Neural progenitor cell (in vitro differentiated cells): ENCODE measurements around the gene SPTLC3. TPM values are rescaled to one million over a fixed set of nuclear protein-coding genes. Genes with fewer than 3 reads are reported as not detected.
A peak's percentile ranks its signal among the peaks of the same experiment; 100 is the strongest.

Experiments
- DNase-seq: peaks from one replicate; pipeline ENCODE4 v3.0.0-alpha.2; 2016; ENCODE audit warnings: low spot score
- H2AFZ ChIP-seq: fragments of 200-600 bp; sonication (generic); replicated peaks from 2 replicates; pipeline ENCODE4 v1.6.1; 2016; ENCODE audit warnings: antibody characterized with exemption
- H3F3A ChIP-seq: fragments of 200-600 bp; sonication (generic); 2 replicates; pipeline ENCODE4 v1.6.1; 2016; ENCODE audit warnings: antibody characterized with exemption, low read depth
- H3K27ac ChIP-seq: fragments of 200-600 bp; sonication (generic); 2 replicates; pipeline ENCODE4 v1.5.1; 2016; ENCODE audit warnings: mild to moderate bottlenecking
- H3K27me3 ChIP-seq: fragments of 200-600 bp; sonication (generic); 2 replicates; pipeline ENCODE4 v1.6.1; 2016; ENCODE audit warnings: mild to moderate bottlenecking, moderate library complexity
- H3K36me3 ChIP-seq: fragments of 200-600 bp; sonication (generic); 2 replicates; pipeline ENCODE4 v1.5.1; 2016
- H3K4me1 ChIP-seq: fragments of 200-600 bp; sonication (generic); 2 replicates; pipeline ENCODE4 v1.6.1; 2016; ENCODE audit warnings: mixed run types
- H3K4me2 ChIP-seq: fragments of 200-600 bp; sonication (generic); 2 replicates; pipeline ENCODE4 v1.6.1; 2016
- H3K4me3 ChIP-seq: fragments of 200-600 bp; sonication (generic); 2 replicates; pipeline ENCODE4 v1.5.1; 2016
- H3K79me2 ChIP-seq: fragments of 200-600 bp; sonication (generic); 2 replicates; pipeline ENCODE4 v1.6.1; 2016; ENCODE audit warnings: low read depth
- H3K9ac ChIP-seq: fragments of 200-600 bp; sonication (generic); 2 replicates; pipeline ENCODE4 v1.6.1; 2016
- H3K9me3 ChIP-seq: fragments of 200-600 bp; sonication (generic); 2 replicates; pipeline ENCODE4 v1.5.1; 2016; ENCODE audit warnings: low read depth
- H4K20me1 ChIP-seq: fragments of 200-600 bp; sonication (generic); 2 replicates; pipeline ENCODE4 v1.6.1; 2016; ENCODE audit warnings: low read depth
- H3K27ac Mint-ChIP-seq: 3 replicates; pipeline ENCODE4 v1.8.0; 2021; ENCODE audit warnings: mixed read lengths
- H3K27me3 Mint-ChIP-seq: 2 replicates; pipeline ENCODE4 v1.8.0; 2022; ENCODE audit warnings: low read depth, mild to moderate bottlenecking, inconsistent platforms, moderate library complexity, mixed read lengths; ENCODE audit not compliant: insufficient read depth
- H3K36me3 Mint-ChIP-seq: 3 replicates; pipeline ENCODE4 v1.8.0; 2021; ENCODE audit warnings: mixed read lengths
- H3K4me1 Mint-ChIP-seq: 3 replicates; pipeline ENCODE4 v1.8.0; 2021; ENCODE audit warnings: mixed read lengths
- H3K4me3 Mint-ChIP-seq: 3 replicates; pipeline ENCODE4 v1.8.0; 2021; ENCODE audit warnings: mild to moderate bottlenecking, moderate library complexity, mixed read lengths
- H3K9me3 Mint-ChIP-seq: 3 replicates; pipeline ENCODE4 v1.8.0; 2020; ENCODE audit warnings: mixed read lengths
- EZH2 ChIP-seq: fragments of 200-600 bp; sonication (generic); IDR thresholded peaks from 2 replicates; pipeline ENCODE4 v1.6.1; 2017; ENCODE audit warnings: antibody characterized with exemption, mild to moderate bottlenecking, moderate library complexity
- EZH2phosphoT487 ChIP-seq: fragments of 200-600 bp; sonication (generic); IDR thresholded peaks from 2 replicates; pipeline ENCODE4 v1.6.1; 2017; ENCODE audit warnings: antibody characterized with exemption
- total RNA-seq: library from RNA; depleted of rRNA; stranded (reverse); fragments of >200 nt; gene quantifications from 2 replicates; pipeline ENCODE4 v1.2.3, GENCODE V29; 2015; ENCODE audit warnings: low replicate concordance
- TF ChIP-seq, protein P1 (sequence below): fragments of 200-600 bp; sonication (generic); IDR thresholded peaks from 2 replicates; pipeline ENCODE4 v1.5.1; 2017; ENCODE audit warnings: antibody characterized with exemption, mild to moderate bottlenecking

The SPTLC3 gene
- total RNA-seq, 1 donor from 2014 or later: 4.2 TPM

DNA sequence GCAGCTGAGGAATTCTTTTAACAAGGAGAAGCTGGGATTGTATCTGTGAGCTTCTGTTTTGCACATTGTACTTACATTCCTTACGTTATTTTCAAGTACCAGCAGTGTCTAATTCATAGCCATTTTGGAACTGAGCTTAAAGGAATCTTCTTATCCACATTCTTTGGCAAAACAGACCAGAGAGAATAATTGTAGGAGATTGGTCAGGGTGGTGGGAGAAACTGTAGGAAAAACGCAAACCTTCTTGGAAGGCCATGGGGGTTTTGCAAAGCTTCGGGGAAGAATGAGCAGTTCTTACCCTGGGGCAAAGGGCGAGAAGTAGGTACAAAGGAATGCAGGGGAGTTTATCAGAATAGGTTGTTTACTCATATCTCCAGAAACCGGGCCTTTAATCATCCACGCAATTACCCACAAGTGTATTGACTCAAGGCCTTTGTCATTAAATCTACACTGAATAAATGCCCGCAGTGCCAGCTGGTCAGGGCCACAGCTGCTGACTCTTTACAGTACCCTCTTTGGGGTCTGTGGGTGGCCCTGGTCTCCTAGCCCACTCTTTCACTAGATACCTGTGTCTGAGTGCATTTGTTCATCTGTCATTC, 39.6 kb upstream of the SPTLC3 start:
- H3K36me3 Mint-ChIP-seq: no peaks in the 10 kb centered on the region
- H3K4me1 Mint-ChIP-seq: peaks cover 29% of the 10 kb centered on the region
- TF ChIP-seq EZH2 (no peak), EZH2phosphoT487 (no peak)
- TF ChIP-seq, protein P1, sequence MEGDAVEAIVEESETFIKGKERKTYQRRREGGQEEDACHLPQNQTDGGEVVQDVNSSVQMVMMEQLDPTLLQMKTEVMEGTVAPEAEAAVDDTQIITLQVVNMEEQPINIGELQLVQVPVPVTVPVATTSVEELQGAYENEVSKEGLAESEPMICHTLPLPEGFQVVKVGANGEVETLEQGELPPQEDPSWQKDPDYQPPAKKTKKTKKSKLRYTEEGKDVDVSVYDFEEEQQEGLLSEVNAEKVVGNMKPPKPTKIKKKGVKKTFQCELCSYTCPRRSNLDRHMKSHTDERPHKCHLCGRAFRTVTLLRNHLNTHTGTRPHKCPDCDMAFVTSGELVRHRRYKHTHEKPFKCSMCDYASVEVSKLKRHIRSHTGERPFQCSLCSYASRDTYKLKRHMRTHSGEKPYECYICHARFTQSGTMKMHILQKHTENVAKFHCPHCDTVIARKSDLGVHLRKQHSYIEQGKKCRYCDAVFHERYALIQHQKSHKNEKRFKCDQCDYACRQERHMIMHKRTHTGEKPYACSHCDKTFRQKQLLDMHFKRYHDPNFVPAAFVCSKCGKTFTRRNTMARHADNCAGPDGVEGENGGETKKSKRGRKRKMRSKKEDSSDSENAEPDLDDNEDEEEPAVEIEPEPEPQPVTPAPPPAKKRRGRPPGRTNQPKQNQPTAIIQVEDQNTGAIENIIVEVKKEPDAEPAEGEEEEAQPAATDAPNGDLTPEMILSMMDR: no peak
- Histone ChIP-seq H3K36me3 (no peaks in the 10 kb centered on the region), H2AFZ (no peak overlapping the region), H3K9ac (no peak overlapping the region), H3K4me3 (no peak overlapping the region), H3K9me3 (no peaks in the 10 kb centered on the region), H3F3A (no peaks in the 10 kb centered on the region), H3K27me3 (no peaks in the 10 kb centered on the region), H3K4me1 (peaks cover 6% of the 10 kb centered on the region), H3K27ac (no peak overlapping the region), H3K79me2 (no peaks in the 10 kb centered on the region), H4K20me1 (no peaks in the 10 kb centered on the region), H3K4me2 (no peak overlapping the region)
- H3K9me3 Mint-ChIP-seq: peaks cover 10% of the 10 kb centered on the region
- H3K27me3 Mint-ChIP-seq: peaks cover 11% of the 10 kb centered on the region
- no peak overlapping the region for H3K4me3 Mint-ChIP-seq
- no peak for DNase-seq
- H3K27ac Mint-ChIP-seq: peak overlapping the region; percentile 58

DNA sequence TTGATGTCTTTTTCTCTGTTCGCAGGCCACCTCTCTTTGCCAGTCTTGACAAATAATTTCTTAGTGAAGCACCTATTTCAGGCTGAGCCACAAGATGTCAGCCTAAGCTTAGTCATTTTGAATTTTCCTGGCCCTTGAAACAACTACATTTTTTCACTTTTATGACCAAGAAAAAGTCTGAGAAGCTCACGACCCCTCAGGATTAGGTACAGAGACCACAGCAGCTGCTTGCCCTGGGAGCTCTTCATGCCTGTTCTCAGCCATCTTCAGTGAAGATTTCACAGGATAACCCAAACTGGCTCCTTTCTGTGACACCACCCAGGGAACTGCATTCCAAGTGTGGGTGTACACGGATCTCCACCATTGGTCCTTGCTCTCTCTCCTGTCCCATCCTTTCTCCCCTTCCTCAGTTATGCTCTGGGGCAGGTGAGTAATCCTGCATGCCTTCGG, 38.4 kb upstream of the SPTLC3 start:
- H2AFZ ChIP-seq: peak overlapping the region; percentile 50
- H3K79me2 ChIP-seq: no peaks in the 10 kb centered on the region
- Mint-ChIP-seq H3K9me3 (peaks cover 13% of the 10 kb centered on the region), H3K36me3 (no peaks in the 10 kb centered on the region), H3K27me3 (peaks cover 11% of the 10 kb centered on the region), H3K4me3 (no peak overlapping the region), H3K27ac (peak overlapping the region; percentile 25), H3K4me1 (peaks cover 18% of the 10 kb centered on the region)
- no peaks in the 10 kb centered on the region for H3K36me3 ChIP-seq
- H4K20me1 ChIP-seq: no peaks in the 10 kb centered on the region
- no peak overlapping the region for H3K27ac ChIP-seq
- TF ChIP-seq EZH2phosphoT487: no peak
- TF ChIP-seq, protein P1: peak; percentile 68
- H3K4me2 ChIP-seq: no peak overlapping the region
- H3K9ac ChIP-seq: no peak overlapping the region
- H3K4me1 ChIP-seq: peaks cover 4% of the 10 kb centered on the region
- no peaks in the 10 kb centered on the region for H3K27me3 ChIP-seq
- H3K4me3 ChIP-seq: no peak overlapping the region
- no peaks in the 10 kb centered on the region for H3K9me3 ChIP-seq
- peak; percentile 56 for DNase-seq
- no peaks in the 10 kb centered on the region for H3F3A ChIP-seq

DNA sequence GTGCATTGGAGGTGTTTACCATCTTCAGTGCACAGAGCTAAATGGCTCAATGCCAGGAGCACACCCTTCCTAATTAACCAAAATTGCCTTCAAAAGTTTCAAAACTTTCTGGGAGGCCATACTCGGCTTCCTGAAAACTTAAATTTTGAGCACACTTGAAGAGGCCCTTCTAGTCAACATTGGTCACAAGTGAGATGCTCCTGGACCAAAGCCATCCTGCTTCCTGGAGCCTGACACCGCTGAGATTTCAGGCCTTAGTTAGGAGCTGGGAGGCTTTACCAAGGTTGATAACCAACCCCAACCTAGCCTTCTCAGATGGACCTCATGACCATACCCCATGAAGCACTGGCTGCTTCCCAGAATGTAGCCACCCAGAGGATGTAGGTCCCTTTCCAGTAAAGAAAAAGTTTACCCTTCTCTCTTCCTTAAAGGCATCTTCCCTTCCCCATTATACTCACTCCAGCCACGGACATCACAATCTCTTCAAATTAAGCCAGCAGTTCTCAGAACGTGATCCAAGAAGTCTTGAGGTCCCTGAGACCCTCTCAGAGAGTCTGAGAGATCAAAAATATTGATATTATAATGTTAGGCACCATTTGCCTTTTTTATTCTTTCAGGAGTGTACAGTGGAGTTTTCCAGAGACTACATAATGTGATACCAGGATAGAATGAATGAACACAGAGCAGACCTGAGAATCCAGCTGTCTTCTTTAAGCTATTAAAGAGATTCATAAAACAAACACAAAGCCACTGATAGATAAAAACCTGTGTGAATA, 32.8 kb upstream of the SPTLC3 start:
- Histone ChIP-seq H3K4me3 (no peak overlapping the region), H3K4me1 (no peaks in the 10 kb centered on the region), H3K27me3 (no peaks in the 10 kb centered on the region), H3K79me2 (no peaks in the 10 kb centered on the region), H3F3A (no peaks in the 10 kb centered on the region), H3K36me3 (no peaks in the 10 kb centered on the region), H3K4me2 (no peak overlapping the region), H3K27ac (no peak overlapping the region), H2AFZ (no peak overlapping the region), H4K20me1 (no peaks in the 10 kb centered on the region), H3K9ac (no peak overlapping the region), H3K9me3 (no peaks in the 10 kb centered on the region)
- Mint-ChIP-seq H3K27me3 (no peaks in the 10 kb centered on the region), H3K9me3 (peaks cover 10% of the 10 kb centered on the region), H3K4me1 (no peaks in the 10 kb centered on the region), H3K27ac (no peak overlapping the region), H3K36me3 (no peaks in the 10 kb centered on the region), H3K4me3 (no peak overlapping the region)
- no peak for DNase-seq
- TF ChIP-seq, protein P1: no peak
- TF ChIP-seq EZH2 (no peak), EZH2phosphoT487 (no peak)
